Activated naive CD8-positive, alpha-beta T cell treated with anti-CD3 and anti-CD28 coated beads for 36 hours (primary cell): ENCODE results near the gene XRCC6. TPM values are rescaled to one million over a fixed set of nuclear protein-coding genes. Genes with fewer than 3 reads are reported as not detected.
A peak's percentile ranks its signal among the peaks of the same experiment; 100 is the strongest.
"Not testable (repeated sequence)": the region's sequence is repeated elsewhere in the genome, so short reads cannot be mapped to it uniquely, and the experiment has no call there.

Experiments used
- DNase-seq: peaks from one replicate; pipeline ENCODE4 v3.0.0; 2021
- H3K27ac Mint-ChIP-seq: one replicate; pipeline ENCODE4 v1.8.0; 2022; ENCODE audit warnings: mild to moderate bottlenecking, moderate library complexity, mixed read lengths
- H3K27me3 Mint-ChIP-seq: one replicate; pipeline ENCODE4 v1.8.0; 2022; ENCODE audit warnings: mild to moderate bottlenecking, mixed read lengths
- H3K36me3 Mint-ChIP-seq: one replicate; pipeline ENCODE4 v1.8.0; 2021; ENCODE audit warnings: mild to moderate bottlenecking, mixed read lengths
- H3K4me1 Mint-ChIP-seq: one replicate; pipeline ENCODE4 v1.8.0; 2021; ENCODE audit warnings: mixed read lengths
- H3K4me3 Mint-ChIP-seq: one replicate; pipeline ENCODE4 v1.8.0; 2022; ENCODE audit warnings: mild to moderate bottlenecking, moderate library complexity, mixed read lengths
- H3K9me3 Mint-ChIP-seq: one replicate; pipeline ENCODE4 v1.8.0; 2022; ENCODE audit warnings: mixed read lengths
- total RNA-seq, 2 experiments: library from RNA; stranded (reverse); gene quantifications; one replicate each; pipeline ENCODE4 v1.2.3, GENCODE V29; 2021

Gene XRCC6
- total RNA-seq, 2 experiments from 2014 or later = 498 to 502 TPM

GRCh38 chr22:41589391-41590241 lies 31.5 kb upstream of the XRCC6 start, which contains the start of gene PMM1:
PMM1 (minus strand) TSS chr22:41589840; CDS start chr22:41589805, 35 bp downstream.
- Mint-ChIP-seq H3K9me3 (no peaks in the 10 kb centered on the region), H3K36me3 (no peaks in the 10 kb centered on the region), H3K4me3 (peak within 1 kb of the TSS; percentile 90), H3K4me1 (peaks cover 9% of the 10 kb centered on the region), H3K27me3 (no peaks in the 10 kb centered on the region), H3K27ac (peak within 1 kb of the TSS; percentile 89)
- peak; percentile 100 for DNase-seq

- not testable (repeated sequence) for H3K27ac Mint-ChIP-seq, H3K4me1 Mint-ChIP-seq, DNase-seq, H3K9me3 Mint-ChIP-seq, H3K4me3 Mint-ChIP-seq, H3K27me3 Mint-ChIP-seq
- peaks cover 10% of the 10 kb centered on the region for H3K36me3 Mint-ChIP-seq
Measured at GRCh38 chr22:41593336-41593960, 27.6 kb upstream of the XRCC6 start.

DNA sequence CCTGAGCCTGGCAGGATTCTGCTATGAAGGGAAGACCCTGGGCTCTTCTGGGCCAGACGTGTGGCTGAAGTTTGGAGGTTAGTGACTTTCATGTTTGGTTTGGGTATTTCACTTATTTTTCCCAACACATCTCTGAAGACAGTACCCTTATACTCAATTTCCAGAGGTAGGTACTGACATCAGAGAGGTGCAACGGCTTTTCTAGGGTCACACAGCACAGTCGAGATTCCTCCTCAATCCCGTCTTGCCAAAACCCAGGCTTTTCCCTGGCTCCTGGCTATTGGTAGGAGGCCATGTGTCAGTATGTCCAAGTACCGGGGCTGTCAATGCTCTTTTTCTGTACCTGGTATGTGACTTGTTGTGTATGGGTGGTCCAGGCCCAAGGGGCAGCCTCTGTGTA lies 25.4 kb upstream of the XRCC6 start:
- Mint-ChIP-seq H3K27ac (peak overlapping the region; percentile 13), H3K9me3 (no peaks in the 10 kb centered on the region), H3K4me1 (peaks cover 4% of the 10 kb centered on the region), H3K27me3 (no peaks in the 10 kb centered on the region), H3K36me3 (peaks cover 17% of the 10 kb centered on the region), H3K4me3 (no peak overlapping the region)
- DNase-seq = no peak

GRCh38 chr22:41596776-41597634 lies 24.1 kb upstream of the XRCC6 start:
- H3K4me3 Mint-ChIP-seq = no peak overlapping the region
- H3K36me3 Mint-ChIP-seq = peaks cover 25% of the 10 kb centered on the region
- H3K9me3 Mint-ChIP-seq = no peaks in the 10 kb centered on the region
- peaks cover 4% of the 10 kb centered on the region for H3K4me1 Mint-ChIP-seq
- H3K27ac Mint-ChIP-seq = peak overlapping the region; percentile 12
- no peaks in the 10 kb centered on the region for H3K27me3 Mint-ChIP-seq
- DNase-seq = no peak

- Mint-ChIP-seq H3K4me1 (peaks cover 5% of the 10 kb centered on the region), H3K36me3 (peaks cover 30% of the 10 kb centered on the region), H3K4me3 (no peak overlapping the region), H3K27me3 (no peaks in the 10 kb centered on the region), H3K9me3 (no peaks in the 10 kb centered on the region), H3K27ac (no peak overlapping the region)
- DNase-seq = no peak
Measured at GRCh38 chr22:41597635-41597953, 23.5 kb upstream of the XRCC6 start.

DNA sequence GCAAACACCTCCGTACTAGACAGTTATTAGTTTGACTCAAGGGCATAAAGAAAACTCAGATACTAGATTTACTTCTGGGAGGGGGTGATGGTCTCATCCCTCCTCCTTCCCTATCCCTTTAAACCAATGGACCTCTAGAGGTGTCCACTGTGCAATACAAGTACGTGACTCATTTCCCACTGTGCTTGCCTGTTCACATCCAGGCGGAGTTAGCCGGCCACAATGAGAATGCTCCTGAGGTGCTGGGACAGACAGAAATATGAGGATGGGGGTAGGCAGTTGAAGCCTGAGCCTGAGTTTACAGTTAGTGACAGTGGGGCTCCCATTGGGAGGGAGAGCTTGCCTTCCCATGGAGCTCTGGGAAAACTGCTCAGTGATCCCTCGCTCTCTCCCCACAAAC lies 23.0 kb upstream of the XRCC6 start:
- Mint-ChIP-seq H3K27ac (no peak overlapping the region), H3K9me3 (no peaks in the 10 kb centered on the region), H3K36me3 (peaks cover 35% of the 10 kb centered on the region), H3K4me1 (peaks cover 10% of the 10 kb centered on the region), H3K4me3 (no peak overlapping the region), H3K27me3 (no peaks in the 10 kb centered on the region)
- no peak for DNase-seq

- Mint-ChIP-seq H3K9me3 (no peaks in the 10 kb centered on the region), H3K4me1 (peaks cover 20% of the 10 kb centered on the region), H3K27ac (no peak overlapping the region), H3K36me3 (peaks cover 44% of the 10 kb centered on the region), H3K27me3 (no peaks in the 10 kb centered on the region), H3K4me3 (no peak overlapping the region)
- no peak for DNase-seq
Measured at GRCh38 chr22:41598891-41599635, 22.0 kb upstream of the XRCC6 start.

- Mint-ChIP-seq H3K4me3 (no peak overlapping the region), H3K27ac (no peak overlapping the region), H3K27me3 (no peaks in the 10 kb centered on the region), H3K36me3 (peaks cover 63% of the 10 kb centered on the region), H3K4me1 (peaks cover 30% of the 10 kb centered on the region), H3K9me3 (peaks cover 3% of the 10 kb centered on the region)
- DNase-seq = no peak
Measured at GRCh38 chr22:41600976-41601375, 20.1 kb upstream of the XRCC6 start.

DNA sequence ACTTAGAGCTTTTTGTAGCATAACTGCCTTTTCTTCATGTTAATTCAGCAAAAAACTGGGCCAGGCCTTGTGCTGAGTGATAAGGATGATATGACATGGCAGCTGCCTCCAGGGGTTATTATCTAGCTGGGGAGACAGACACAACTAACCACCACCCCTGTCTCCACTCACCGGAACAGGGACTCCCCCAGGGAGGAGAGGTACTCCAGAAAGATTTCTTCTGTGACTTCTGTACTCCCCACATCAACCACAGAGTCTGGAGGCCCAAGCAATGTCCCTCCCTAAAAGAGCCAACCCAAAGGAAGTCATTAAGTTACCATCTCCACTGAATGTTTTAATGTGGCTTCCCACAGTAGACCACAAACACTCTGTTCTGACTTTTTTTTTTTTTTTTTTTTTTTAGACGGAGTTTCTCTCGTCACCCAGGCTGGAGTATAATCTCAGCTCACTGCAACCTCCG lies 17.2 kb upstream of the XRCC6 start:
- peaks cover 65% of the 10 kb centered on the region for H3K36me3 Mint-ChIP-seq
- DNase-seq = peak; percentile 76
- peak overlapping the region; percentile 67 for H3K27ac Mint-ChIP-seq
- peak overlapping the region; percentile 27 for H3K4me3 Mint-ChIP-seq
- H3K9me3 Mint-ChIP-seq = peaks cover 3% of the 10 kb centered on the region
- peaks cover 29% of the 10 kb centered on the region for H3K4me1 Mint-ChIP-seq
- no peaks in the 10 kb centered on the region for H3K27me3 Mint-ChIP-seq

GRCh38 chr22:41608386-41608785 lies 12.7 kb upstream of the XRCC6 start:
- peaks cover 47% of the 10 kb centered on the region for H3K36me3 Mint-ChIP-seq
- peaks cover 3% of the 10 kb centered on the region for H3K9me3 Mint-ChIP-seq
- peaks cover 20% of the 10 kb centered on the region for H3K4me1 Mint-ChIP-seq
- H3K4me3 Mint-ChIP-seq = no peak overlapping the region
- no peak overlapping the region for H3K27ac Mint-ChIP-seq
- H3K27me3 Mint-ChIP-seq = no peaks in the 10 kb centered on the region
- DNase-seq = no peak

DNA sequence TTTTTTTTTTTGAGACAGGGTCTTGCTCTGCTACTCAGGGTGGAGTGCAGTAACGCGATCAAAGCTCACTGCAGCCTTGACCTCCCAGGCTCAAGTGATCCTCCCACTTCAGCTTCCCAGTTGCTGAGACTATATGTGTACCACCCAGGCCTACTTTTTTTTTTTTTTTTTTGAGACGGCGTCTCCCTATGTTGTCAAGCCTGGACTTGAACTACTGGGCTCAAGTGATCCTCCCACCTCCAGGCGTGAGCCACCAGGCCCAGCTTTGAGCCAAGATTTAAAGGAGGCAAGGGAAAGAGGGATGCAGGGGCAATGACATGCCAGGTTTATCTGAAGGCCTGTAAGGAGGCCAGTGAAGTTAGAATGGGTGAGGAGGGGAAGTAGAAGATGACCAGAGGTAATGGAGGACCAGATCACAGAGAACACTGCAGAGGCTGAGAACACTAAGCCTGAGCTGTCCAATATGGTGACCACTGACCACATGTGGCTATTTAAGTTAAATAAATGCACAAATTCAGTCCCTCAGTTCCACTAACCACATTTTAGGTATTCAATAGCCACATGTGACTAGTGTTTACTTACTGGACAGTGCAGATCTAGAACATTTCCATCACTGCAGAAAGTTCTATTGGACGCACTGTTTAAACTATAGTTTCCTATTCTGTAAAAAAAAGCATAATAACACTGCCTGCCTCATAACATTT lies 8.3 kb upstream of the XRCC6 start:
- Mint-ChIP-seq H3K9me3 (no peaks in the 10 kb centered on the region), H3K27me3 (no peaks in the 10 kb centered on the region), H3K27ac (no peak overlapping the region), H3K36me3 (peaks cover 20% of the 10 kb centered on the region), H3K4me3 (no peak overlapping the region), H3K4me1 (peaks cover 21% of the 10 kb centered on the region)
- no peak for DNase-seq

DNA sequence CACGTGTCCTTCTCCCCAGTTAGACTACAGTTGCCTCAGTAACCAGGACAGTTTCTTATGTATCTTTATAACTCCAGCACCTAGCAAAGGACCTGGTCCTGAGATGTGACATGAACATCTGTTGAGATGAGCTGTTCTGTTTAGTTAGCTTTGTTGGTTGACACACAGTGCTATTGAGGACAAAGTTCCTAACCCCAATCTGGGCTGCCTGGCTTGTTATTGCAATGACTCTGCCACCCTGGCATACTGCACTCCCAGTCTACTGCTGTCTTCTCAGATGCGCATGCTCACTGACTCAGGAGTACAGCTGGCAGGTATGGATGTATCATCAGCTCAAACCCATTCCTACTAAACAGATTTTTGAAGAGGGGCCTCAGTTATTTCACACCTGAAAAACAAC lies 7.6 kb upstream of the XRCC6 start:
- peaks cover 27% of the 10 kb centered on the region for H3K4me1 Mint-ChIP-seq
- H3K36me3 Mint-ChIP-seq = peaks cover 25% of the 10 kb centered on the region
- H3K4me3 Mint-ChIP-seq = no peak overlapping the region
- no peak for DNase-seq
- no peaks in the 10 kb centered on the region for H3K9me3 Mint-ChIP-seq
- no peaks in the 10 kb centered on the region for H3K27me3 Mint-ChIP-seq
- no peak overlapping the region for H3K27ac Mint-ChIP-seq

GRCh38 chr22:41619979-41620588 lies 1.0 kb upstream of the XRCC6 start:
- H3K4me3 Mint-ChIP-seq = peak overlapping the region; percentile 96
- peaks cover 40% of the 10 kb centered on the region for H3K36me3 Mint-ChIP-seq
- peaks cover 1% of the 10 kb centered on the region for H3K9me3 Mint-ChIP-seq
- H3K4me1 Mint-ChIP-seq = peaks cover 42% of the 10 kb centered on the region
- no peaks in the 10 kb centered on the region for H3K27me3 Mint-ChIP-seq
- peak overlapping the region; percentile 99 for H3K27ac Mint-ChIP-seq
- peak; percentile 61 for DNase-seq
